SU-DHL-6 (cell line): ENCODE results near the gene BMP6.

Experiments used
- EZH2phosphoT487 ChIP-seq: fragments of 200-600 bp; sonication (generic), shearing (Covaris generic); conservative IDR thresholded peaks from 2 replicates; pipeline ENCODE4 v1.6.1; 2018; ENCODE audit warnings: mild to moderate bottlenecking, antibody characterized with exemption, low read length, moderate library complexity, mixed read lengths
- TF ChIP-seq, protein P1 (sequence below): fragments of 200-600 bp; sonication (generic); IDR thresholded peaks from one replicate; pipeline ENCODE4 v1.5.1; 2017; ENCODE audit warnings: antibody characterized with exemption, mild to moderate bottlenecking, low read length, moderate library complexity; ENCODE audit not compliant: insufficient read depth, poor library complexity, severe bottlenecking

DNA sequence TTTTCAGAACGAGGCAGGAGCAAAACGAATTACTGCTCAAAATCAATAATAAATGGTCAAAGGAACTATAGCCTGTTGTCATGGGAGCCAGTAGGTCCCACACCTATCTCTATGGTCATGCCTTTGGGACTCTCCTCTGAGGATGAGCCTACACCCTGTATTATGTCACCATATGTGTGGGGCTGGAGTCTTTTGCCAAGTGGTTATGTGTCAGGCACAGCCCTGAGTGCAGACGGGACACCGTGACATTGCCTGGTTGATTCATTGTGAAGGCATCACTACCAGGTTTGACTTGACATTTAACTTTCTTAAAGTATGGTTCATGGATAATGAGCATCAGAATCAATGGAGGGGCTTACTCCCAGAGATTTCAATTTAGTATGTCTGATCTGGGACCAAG, 23.6 kb downstream of the BMP6 start:
- TF ChIP-seq, protein P1, sequence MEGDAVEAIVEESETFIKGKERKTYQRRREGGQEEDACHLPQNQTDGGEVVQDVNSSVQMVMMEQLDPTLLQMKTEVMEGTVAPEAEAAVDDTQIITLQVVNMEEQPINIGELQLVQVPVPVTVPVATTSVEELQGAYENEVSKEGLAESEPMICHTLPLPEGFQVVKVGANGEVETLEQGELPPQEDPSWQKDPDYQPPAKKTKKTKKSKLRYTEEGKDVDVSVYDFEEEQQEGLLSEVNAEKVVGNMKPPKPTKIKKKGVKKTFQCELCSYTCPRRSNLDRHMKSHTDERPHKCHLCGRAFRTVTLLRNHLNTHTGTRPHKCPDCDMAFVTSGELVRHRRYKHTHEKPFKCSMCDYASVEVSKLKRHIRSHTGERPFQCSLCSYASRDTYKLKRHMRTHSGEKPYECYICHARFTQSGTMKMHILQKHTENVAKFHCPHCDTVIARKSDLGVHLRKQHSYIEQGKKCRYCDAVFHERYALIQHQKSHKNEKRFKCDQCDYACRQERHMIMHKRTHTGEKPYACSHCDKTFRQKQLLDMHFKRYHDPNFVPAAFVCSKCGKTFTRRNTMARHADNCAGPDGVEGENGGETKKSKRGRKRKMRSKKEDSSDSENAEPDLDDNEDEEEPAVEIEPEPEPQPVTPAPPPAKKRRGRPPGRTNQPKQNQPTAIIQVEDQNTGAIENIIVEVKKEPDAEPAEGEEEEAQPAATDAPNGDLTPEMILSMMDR = no peak
- no peak for TF ChIP-seq EZH2phosphoT487
